Stimulated activated CD8-positive, alpha-beta memory T cell treated with anti-CD3 and anti-CD28 coated beads, Interleukin-2, amount 100 ng/mL, for 1 hour (primary cell): Measurements from ENCODE around the gene EPB42.

Experiments
- DNase-seq, 2 donors: peaks; one replicate each; pipeline ENCODE4 v3.0.0-alpha.2; 2020; ENCODE audit warnings: low read depth in 2 of 2

EPB42 gene

DNA sequence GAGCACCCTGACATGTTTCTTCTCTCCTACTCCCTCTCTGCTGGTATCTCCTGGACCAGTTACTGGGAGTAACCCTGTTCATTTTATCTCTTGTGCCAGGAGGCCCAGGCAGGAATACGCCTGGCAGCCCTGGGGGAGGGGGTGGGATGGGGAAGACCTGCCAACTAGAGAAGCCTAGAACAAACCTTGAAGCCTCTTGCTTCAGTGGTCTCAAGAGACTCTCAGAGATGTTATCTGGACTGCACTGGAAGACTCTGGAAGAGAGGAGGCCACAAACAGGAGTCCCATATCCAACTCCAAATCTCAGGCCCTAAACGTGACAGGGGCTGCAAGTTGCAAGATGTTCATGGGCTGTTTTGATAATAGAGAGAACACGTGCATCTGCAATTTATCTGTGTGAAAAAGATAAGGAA is at the start of gene EPB42:
Gene EPB42, minus strand, starts transcription at position 28 of the 413 bp plus-strand sequence. CDS start 193 bp downstream, outside the sequence.
- DNase-seq = no peak

GRCh38 chr15:43270113-43270665 is 49.4 kb upstream of the EPB42 start:
- no peak for DNase-seq

DNA sequence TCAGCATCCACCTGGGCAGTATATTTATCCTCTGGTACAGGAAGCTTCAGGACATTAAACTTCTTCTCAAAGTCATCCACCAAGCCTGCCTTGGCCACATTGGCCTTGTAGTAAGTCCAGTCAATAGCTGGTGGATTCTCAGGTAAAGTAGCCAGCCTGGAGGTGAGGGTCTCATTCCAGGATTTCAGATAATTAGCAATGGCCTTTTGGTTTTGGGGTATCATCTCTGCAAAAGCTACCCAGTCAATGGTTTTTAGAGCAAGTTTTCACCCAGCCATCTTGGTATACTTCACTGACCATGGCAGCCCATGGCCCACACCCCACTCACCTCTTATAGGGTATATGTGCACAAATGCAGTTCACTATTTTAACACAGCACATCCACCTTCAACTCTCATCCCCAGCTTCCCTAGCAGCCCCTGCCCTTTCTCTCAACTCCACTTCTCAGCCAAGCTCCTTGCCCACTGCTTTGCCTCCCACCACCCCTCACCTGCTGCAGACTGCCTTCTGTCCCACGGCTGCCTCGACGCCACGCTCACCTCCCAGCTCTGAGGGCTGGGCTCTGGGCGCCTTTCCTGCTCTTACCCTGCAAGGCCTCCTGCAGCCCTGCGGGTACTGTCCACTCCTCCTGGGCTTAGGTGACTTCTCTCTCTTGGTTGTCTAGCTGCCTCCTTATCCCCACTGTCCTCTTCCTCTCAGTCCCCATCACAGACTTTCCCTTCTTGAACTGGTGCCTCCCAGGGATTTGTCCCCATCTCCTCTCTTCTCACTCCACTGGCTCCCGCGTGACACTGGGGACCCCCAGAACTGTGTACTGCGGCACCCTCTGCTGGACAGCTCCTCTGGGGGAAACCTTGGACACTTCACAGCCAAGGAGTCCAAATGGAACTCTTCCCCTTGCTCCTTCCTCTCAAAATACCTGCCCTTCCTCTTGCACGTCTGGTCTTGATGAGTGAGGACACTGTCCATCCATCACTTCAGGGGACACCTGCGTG is 47.6 kb upstream of the EPB42 start:
- no peak for DNase-seq

DNA sequence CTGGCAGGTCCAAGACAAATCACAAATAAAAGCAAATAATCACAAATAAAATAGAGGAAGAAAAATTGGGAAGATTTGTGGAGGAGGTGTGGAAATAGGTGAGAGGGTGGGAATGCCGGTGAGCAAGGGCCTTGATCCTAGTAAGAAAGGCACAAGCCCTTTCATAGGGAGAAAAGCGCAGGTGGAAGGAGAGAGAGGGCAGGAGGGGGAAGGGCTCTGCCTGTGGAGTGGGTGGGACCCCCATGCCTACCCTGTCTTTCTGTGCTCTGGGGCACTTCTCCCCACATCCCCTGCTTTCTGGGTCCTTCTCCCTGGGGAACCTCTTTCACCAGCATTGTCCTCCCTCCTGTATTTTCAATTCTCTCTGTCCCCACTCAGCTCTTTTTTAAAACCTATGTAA is 46.6 kb upstream of the EPB42 start:
- DNase-seq = no peak

GRCh38 chr15:43266834-43267233 is 46.0 kb upstream of the EPB42 start, which contains the start of gene TGM5:
TSS of gene TGM5 (minus strand) at chr15:43266928. CDS start at chr15:43266849, 79 bp downstream.
- no peak for DNase-seq

GRCh38 chr15:43266386-43266785 is 45.6 kb upstream of the EPB42 start:
- DNase-seq = no peak

DNA sequence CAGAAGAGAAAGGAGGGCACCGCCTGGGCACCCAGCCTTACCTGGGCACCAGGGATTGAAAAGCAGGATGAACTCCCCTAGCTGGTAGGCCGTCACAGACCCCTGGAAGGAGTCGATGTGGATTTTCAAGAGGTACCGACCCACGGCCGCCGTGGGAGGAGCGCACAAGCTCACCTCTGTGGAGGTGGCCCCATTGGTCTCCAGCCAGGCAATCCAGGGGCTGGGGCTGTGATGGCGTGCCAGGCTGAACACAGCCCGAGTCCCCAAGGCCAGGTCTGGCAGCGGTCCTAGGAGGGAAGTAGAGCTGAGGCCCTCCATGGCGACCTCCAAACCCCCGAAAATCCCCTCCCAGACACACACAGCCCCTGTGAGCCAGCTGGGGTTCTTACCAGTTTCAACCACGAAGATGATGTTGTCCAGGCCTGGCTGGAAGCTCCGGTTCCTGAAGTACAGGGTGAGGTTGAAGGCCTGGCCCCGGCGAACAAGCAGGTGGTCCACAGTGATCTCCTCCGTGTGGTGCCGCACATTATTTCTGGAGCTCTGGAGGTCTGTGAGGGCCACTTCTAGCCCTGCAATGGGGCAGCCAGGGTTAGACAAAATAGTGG is 39.3 kb upstream of the EPB42 start:
- no peak for DNase-seq

DNA sequence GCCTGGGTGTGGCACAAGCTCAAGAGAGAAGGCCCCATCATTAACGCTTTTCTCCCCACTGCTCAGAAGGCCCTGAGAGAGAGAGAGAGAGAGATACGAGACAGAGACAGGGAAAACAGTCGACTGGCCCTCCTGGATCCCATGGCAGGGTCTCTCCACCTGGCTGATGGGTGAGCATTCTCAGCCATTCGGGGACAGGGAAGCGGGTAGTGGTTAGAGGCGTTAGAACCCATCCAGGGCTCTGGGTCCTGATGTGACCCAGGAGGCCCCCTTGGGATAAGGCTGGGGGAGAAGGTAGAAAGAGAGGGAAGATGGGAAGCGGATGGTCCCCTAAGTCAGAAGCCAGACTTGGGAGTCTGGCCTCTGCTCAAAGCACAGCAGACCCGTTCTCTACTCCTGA is 38.0 kb upstream of the EPB42 start:
- DNase-seq = no peak

GRCh38 chr15:43256341-43256740 is 35.5 kb upstream of the EPB42 start:
- DNase-seq = no peak

DNA sequence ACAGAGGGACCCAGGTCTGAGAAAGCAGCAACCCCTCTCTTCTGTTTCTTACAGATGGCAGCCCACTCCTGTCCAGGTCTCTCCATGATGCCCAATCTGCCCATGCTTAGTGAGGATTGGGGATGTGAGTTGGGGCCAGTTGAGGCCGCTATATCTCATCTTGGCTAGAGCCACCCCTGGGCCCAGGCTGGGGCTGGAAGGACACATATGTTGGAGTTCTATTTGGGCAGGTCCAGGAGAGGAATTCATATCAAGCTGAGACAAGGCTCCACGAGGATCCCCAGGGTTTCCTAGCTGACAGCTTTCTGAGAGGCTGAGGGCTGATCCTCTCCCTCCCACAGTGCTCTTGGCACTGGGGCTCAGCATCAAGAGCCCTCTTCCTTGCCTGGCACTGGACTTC is 34.6 kb upstream of the EPB42 start:
- DNase-seq = no peak

GRCh38 chr15:43253431-43254403 is 32.9 kb upstream of the EPB42 start:
- no peak for DNase-seq

DNA sequence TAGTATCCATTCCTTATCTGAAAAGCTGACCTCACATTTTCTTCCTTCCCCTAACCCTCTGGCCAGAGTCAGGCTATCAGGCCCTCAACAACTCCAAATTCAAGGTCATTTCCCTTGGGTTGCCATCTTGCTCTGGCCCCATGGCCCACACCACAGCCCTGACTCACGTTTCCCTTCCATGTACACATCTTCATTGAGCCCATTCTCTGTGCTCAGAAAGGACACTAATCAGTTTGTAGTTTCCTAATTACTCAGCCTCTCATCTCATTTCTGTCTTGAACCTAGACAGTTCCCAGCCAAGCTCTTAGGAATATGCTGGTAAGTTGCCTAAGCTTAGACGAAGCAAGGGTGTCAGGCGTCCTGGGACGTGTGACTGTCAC is 31.0 kb upstream of the EPB42 start:
- DNase-seq = no peak

- DNase-seq = no peak
Observed at GRCh38 chr15:43251185-43251870, 30.5 kb upstream of the EPB42 start.

DNA sequence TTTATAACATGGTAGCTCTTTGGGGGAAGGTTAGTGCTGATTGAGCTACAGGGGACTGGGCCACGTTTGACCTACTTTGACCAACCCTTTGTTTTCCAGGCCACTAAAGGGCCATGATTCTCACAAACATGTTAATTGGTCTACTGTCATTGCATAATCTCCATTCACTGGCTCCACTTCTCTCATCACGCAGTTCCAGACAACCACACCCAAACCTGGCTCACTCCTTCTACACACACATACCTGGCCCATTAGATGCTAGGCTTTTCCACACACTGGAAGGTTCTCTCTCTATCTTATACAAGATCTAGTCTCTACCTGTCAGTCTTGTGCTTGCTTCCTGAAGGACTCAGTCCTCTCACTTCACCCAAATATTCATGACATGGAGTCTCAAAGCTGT is 30.0 kb upstream of the EPB42 start:
- no peak for DNase-seq

GRCh38 chr15:43249699-43250203 is 28.9 kb upstream of the EPB42 start:
- no peak for DNase-seq

- DNase-seq = no peak
Observed at GRCh38 chr15:43249236-43249635, 28.4 kb upstream of the EPB42 start.

GRCh38 chr15:43246261-43246774 is 25.5 kb upstream of the EPB42 start:
- no peak for DNase-seq

DNA sequence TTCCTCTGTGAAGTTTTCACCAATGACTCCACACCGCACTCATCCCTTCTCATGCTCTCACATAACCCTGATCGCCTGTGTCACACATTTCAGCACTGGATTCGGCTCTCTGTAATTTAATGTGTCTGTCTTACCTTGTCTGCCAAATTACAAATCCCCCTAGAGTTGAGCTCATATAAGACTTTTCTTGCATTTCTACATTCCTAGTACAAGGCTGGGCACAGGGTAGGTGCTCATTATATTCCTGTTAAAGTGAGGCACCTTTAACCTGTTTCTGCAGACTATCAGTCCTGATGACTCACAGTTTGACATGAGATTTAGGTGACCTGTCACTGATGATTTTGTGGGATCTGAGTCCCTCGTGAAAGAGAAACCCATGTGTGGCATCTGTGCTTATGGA is 23.3 kb upstream of the EPB42 start:
- no peak for DNase-seq

GRCh38 chr15:43243020-43243645 is 22.3 kb upstream of the EPB42 start:
- DNase-seq = no peak

GRCh38 chr15:43242616-43243015 is 21.8 kb upstream of the EPB42 start:
- DNase-seq = no peak
